Calu3 (cell line): ENCODE data around the gene KIF16B. TPM values are rescaled to one million over a fixed set of nuclear protein-coding genes. Genes with fewer than 3 reads are reported as not detected.

ENCODE experiments used
- BruUV-seq: library from RNA; stranded (reverse); fragments of 400-500 nt; replicated peaks from 2 replicates; lab custom pipeline; 2021; lab: Mats Ljungman, UMichigan
- CTCF ChIA-PET: fragments of 300-600 bp; sonication (Branson Sonifier 250); formaldehyde crosslinking; loops from one replicate; lab custom pipeline; 2022; ENCODE audit warnings: antibody characterized with exemption; lab: Charles Lee
- DNase-seq: peaks from one replicate; pipeline ENCODE4 v3.0.0; 2022
- H3K27ac Mint-ChIP-seq: one replicate; pipeline ENCODE4 v1.8.0; 2022; ENCODE audit warnings: mixed read lengths; ENCODE audit not compliant: unreplicated experiment
- H3K27me3 Mint-ChIP-seq: one replicate; pipeline ENCODE4 v1.8.0; 2022; ENCODE audit warnings: mixed read lengths; ENCODE audit not compliant: unreplicated experiment
- H3K36me3 Mint-ChIP-seq: one replicate; pipeline ENCODE4 v1.8.0; 2022; ENCODE audit warnings: mild to moderate bottlenecking, moderate library complexity, mixed read lengths; ENCODE audit not compliant: insufficient read depth, unreplicated experiment
- H3K4me1 Mint-ChIP-seq: one replicate; pipeline ENCODE4 v1.8.0; 2022; ENCODE audit warnings: mild to moderate bottlenecking, low read depth, mixed read lengths; ENCODE audit not compliant: unreplicated experiment
- H3K4me3 Mint-ChIP-seq: one replicate; pipeline ENCODE4 v1.8.0; 2022; ENCODE audit warnings: mild to moderate bottlenecking, low read depth, moderate library complexity, mixed read lengths; ENCODE audit not compliant: unreplicated experiment
- H3K9me3 Mint-ChIP-seq: one replicate; pipeline ENCODE4 v1.8.0; 2022; ENCODE audit warnings: low read depth, mixed read lengths; ENCODE audit not compliant: unreplicated experiment
- intact Hi-C: fragments of 100-400 bp; cut with micrococcal nuclease; formaldehyde crosslinking; loops from one replicate; pipeline ENCODE4 v1.10.0; 2022; ENCODE audit not compliant: unreplicated experiment
- total RNA-seq: library from RNA; stranded (reverse); gene quantifications from 2 replicates; pipeline ENCODE4 v1.2.3, GENCODE V29; 2022
- TF ChIP-seq, protein P1 (sequence below): fragments of 200-600 bp; IDR thresholded peaks from one replicate; pipeline ENCODE4 v1.8.0; 2022; ENCODE audit warnings: antibody characterized with exemption; ENCODE audit not compliant: unreplicated experiment

KIF16B gene
- total RNA-seq, 1 experiment from 2014 or later: 4.3 TPM

DNA sequence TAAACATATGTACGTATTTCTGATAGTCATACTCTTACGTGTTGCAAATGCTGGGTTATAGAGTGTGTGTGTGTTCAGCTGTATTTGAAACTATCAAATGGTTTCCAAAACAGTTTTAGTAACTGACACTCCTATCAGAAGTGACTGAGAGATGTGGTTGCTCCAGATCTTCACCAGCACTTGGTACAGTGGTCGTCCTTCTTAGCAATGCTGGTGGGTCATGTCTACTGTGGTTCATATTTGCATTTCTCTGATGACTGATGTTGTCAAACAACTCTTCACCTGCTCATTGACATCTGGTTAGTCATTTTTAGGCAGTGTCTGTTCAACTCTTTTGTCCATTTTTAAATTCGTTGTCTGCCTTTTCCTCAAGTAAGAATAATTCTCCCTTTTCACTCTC, 259.3 kb downstream of the KIF16B start:
- TF ChIP-seq, protein P1, sequence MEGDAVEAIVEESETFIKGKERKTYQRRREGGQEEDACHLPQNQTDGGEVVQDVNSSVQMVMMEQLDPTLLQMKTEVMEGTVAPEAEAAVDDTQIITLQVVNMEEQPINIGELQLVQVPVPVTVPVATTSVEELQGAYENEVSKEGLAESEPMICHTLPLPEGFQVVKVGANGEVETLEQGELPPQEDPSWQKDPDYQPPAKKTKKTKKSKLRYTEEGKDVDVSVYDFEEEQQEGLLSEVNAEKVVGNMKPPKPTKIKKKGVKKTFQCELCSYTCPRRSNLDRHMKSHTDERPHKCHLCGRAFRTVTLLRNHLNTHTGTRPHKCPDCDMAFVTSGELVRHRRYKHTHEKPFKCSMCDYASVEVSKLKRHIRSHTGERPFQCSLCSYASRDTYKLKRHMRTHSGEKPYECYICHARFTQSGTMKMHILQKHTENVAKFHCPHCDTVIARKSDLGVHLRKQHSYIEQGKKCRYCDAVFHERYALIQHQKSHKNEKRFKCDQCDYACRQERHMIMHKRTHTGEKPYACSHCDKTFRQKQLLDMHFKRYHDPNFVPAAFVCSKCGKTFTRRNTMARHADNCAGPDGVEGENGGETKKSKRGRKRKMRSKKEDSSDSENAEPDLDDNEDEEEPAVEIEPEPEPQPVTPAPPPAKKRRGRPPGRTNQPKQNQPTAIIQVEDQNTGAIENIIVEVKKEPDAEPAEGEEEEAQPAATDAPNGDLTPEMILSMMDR: no peak
- no peaks in the 10 kb centered on the region for H3K9me3 Mint-ChIP-seq
- no peak overlapping the region for H3K4me3 Mint-ChIP-seq
- no peak overlapping the region for H3K27ac Mint-ChIP-seq
- intact Hi-C loops: no loop called here
- BruUV-seq: no TSS peak
- no peaks in the 10 kb centered on the region for H3K4me1 Mint-ChIP-seq
- no peak for DNase-seq
- H3K36me3 Mint-ChIP-seq: no peaks in the 10 kb centered on the region
- CTCF ChIA-PET: no interaction called here
- no peaks in the 10 kb centered on the region for H3K27me3 Mint-ChIP-seq

DNA sequence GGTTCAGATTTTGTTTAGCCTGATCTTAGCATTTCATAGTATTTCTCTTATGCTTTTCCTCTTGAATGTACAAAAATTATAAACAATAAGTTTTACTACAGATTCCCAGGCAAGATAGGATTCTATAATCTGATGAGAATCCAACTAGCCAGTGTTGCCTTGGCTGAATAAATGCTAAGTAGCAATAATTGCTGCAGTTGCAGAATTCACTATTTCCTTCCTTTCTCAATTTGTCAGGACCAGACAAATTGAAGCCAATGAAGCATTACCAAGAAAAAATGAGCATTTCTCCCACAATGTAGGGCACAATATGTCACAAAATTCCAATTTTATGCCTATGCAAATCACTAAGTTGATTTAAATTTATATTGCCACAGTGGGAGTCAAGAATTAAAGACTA, 260.2 kb downstream of the KIF16B start:
- Mint-ChIP-seq H3K4me3 (no peak overlapping the region), H3K4me1 (no peaks in the 10 kb centered on the region), H3K27ac (no peak overlapping the region), H3K9me3 (no peaks in the 10 kb centered on the region), H3K36me3 (no peaks in the 10 kb centered on the region), H3K27me3 (no peaks in the 10 kb centered on the region)
- TF ChIP-seq, protein P1: no peak
- intact Hi-C loops: no loop called here
- BruUV-seq: no TSS peak
- CTCF ChIA-PET: no interaction called here
- no peak for DNase-seq

DNA sequence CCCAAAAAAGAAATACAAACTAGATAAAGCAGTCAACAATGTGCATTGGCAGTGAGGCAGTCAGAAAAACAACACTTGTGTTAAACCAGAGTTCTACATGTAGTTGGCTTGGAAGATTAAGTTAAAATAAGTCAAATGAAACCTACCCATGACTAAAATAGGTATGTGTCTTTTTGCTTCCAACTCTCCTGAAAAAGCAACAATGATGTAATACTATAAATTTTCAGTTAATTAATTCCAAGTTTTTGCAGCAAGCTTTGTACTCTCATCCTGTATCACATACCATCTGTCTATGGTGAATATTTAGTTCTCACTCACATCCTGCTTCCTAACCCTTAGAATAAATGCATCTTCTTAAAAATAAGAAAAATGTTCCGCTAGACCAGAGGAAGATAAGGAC, 261.5 kb downstream of the KIF16B start:
- Mint-ChIP-seq H3K4me3 (no peak overlapping the region), H3K36me3 (no peaks in the 10 kb centered on the region), H3K9me3 (no peaks in the 10 kb centered on the region), H3K27me3 (no peaks in the 10 kb centered on the region), H3K27ac (no peak overlapping the region), H3K4me1 (no peaks in the 10 kb centered on the region)
- TF ChIP-seq, protein P1: no peak
- no TSS peak for BruUV-seq
- DNase-seq: no peak
- CTCF ChIA-PET: no interaction called here
- intact Hi-C loops: no loop called here

DNA sequence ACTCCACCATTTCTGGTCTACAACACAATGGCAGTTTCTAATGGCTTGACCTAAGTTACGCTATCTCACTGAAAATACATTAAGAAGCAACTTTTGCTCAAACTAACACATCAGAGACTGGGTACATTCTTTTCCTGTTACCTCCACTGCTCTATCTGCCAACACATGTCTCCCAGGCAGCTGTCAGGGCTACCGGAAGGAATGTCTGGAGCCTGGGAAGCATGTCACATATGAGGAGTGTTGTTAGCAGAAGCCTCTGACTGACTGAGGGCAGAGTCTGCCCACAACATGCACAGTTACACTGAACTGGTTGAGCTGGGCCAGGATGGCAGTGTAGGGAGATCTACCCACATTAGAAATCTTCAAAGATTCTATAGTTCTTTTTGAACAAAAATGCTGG, 264.5 kb downstream of the KIF16B start:
- BruUV-seq: no TSS peak
- TF ChIP-seq, protein P1: no peak
- H3K4me1 Mint-ChIP-seq: no peaks in the 10 kb centered on the region

More for the DNA sequence above, 264.5 kb downstream of the KIF16B start:
- Mint-ChIP-seq H3K36me3 (no peaks in the 10 kb centered on the region), H3K9me3 (no peaks in the 10 kb centered on the region), H3K27me3 (no peaks in the 10 kb centered on the region), H3K4me3 (no peak overlapping the region), H3K27ac (no peak overlapping the region)
- CTCF ChIA-PET: no interaction called here
- DNase-seq: no peak
- intact Hi-C loops: no loop called here
